Mesenchymal stem cell (in vitro differentiated cells and primary cell): ENCODE measurements around the gene ESYT2.
A peak's percentile ranks its signal among the peaks of the same experiment; 100 is the strongest.

Experiments
- DNase-seq: peaks from one replicate; pipeline ENCODE4 v3.0.0-alpha.2; 2013
- H2AFZ ChIP-seq: one replicate; pipeline ENCODE4 v1.6.1; 2013; ENCODE audit warnings: low read depth, mild to moderate bottlenecking, control low read depth, inconsistent platforms, low read length, moderate library complexity
- H2AK5ac ChIP-seq: 2 replicates; pipeline ENCODE4 v1.6.1; 2013; ENCODE audit warnings: low read length, moderate library complexity, mild to moderate bottlenecking, inconsistent platforms; ENCODE audit not compliant: severe bottlenecking
- H2BK120ac ChIP-seq: one replicate; pipeline ENCODE4 v1.6.1; 2013; ENCODE audit warnings: low read depth, mild to moderate bottlenecking, inconsistent platforms, low read length, moderate library complexity
- H2BK12ac ChIP-seq, 2 experiments: one replicate each; pipeline ENCODE4 v1.6.1; 2013; ENCODE audit warnings: inconsistent platforms in 2 of 2, low read length in 2 of 2, mild to moderate bottlenecking in 2 of 2, moderate library complexity in 2 of 2, control low read depth in 1 of 2
- H2BK15ac ChIP-seq: one replicate; pipeline ENCODE4 v1.6.1; 2013; ENCODE audit warnings: mild to moderate bottlenecking, low read depth, inconsistent platforms; ENCODE audit not compliant: poor library complexity, severe bottlenecking
- H2BK5ac ChIP-seq: 2 replicates; pipeline ENCODE4 v1.6.1; 2013; ENCODE audit warnings: low read depth, mild to moderate bottlenecking, low read length, control low read depth, inconsistent platforms; ENCODE audit not compliant: poor library complexity, severe bottlenecking
- H3K14ac ChIP-seq, 2 experiments: one replicate each; pipeline ENCODE4 v1.6.1; 2013; ENCODE audit warnings: inconsistent platforms in 2 of 2, low read length in 2 of 2, control low read depth in 1 of 2, mild to moderate bottlenecking in 1 of 2, moderate library complexity in 1 of 2
- H3K18ac ChIP-seq, 2 experiments: one replicate each; pipeline ENCODE4 v1.6.1; 2013; ENCODE audit warnings: inconsistent platforms in 2 of 2, low read length in 2 of 2, control low read depth in 1 of 2, low read depth in 1 of 2, mild to moderate bottlenecking in 1 of 2
- H3K23ac ChIP-seq, 2 experiments: one replicate each; pipeline ENCODE4 v1.6.1; 2013; ENCODE audit warnings: inconsistent platforms in 2 of 2, low read length in 2 of 2, mild to moderate bottlenecking in 2 of 2, moderate library complexity in 2 of 2, control low read depth in 1 of 2
- H3K27ac ChIP-seq: 2 replicates; pipeline ENCODE4 v1.5.1; 2013; ENCODE audit warnings: mild to moderate bottlenecking, moderate library complexity, low read length, control low read depth, inconsistent platforms; ENCODE audit not compliant: poor library complexity, severe bottlenecking
- H3K27me3 ChIP-seq, 2 experiments: 2 replicates each; pipeline versions ENCODE4 v1.6.1 to v1.7.0; 2013; ENCODE audit warnings: low read length in 2 of 2, mild to moderate bottlenecking in 2 of 2, moderate library complexity in 2 of 2, control low read depth in 1 of 2, inconsistent platforms in 1 of 2; ENCODE audit not compliant: control insufficient read depth in 1 of 2, insufficient read depth in 1 of 2
- H3K36me3 ChIP-seq, 2 experiments: 2 replicates each; pipeline versions ENCODE4 v1.6.1 to v1.7.0; 2013; ENCODE audit warnings: low read length in 2 of 2, control low read depth in 1 of 2, inconsistent platforms in 1 of 2, low read depth in 1 of 2, mild to moderate bottlenecking in 1 of 2; ENCODE audit not compliant: insufficient read depth in 2 of 2, control insufficient read depth in 1 of 2
- H3K4ac ChIP-seq, 2 experiments: one replicate each; pipeline ENCODE4 v1.6.1; 2013; ENCODE audit warnings: inconsistent platforms in 2 of 2, low read length in 2 of 2, mild to moderate bottlenecking in 2 of 2, moderate library complexity in 2 of 2, control low read depth in 1 of 2, low read depth in 1 of 2
- H3K4me1 ChIP-seq: 2 replicates; pipeline ENCODE4 v1.6.1; 2013; ENCODE audit warnings: low read depth, low read length, control low read depth; ENCODE audit not compliant: control insufficient read depth, insufficient read depth
- H3K4me2 ChIP-seq: 2 replicates; pipeline ENCODE4 v1.6.1; 2013; ENCODE audit warnings: low read length, mild to moderate bottlenecking, inconsistent platforms; ENCODE audit not compliant: poor library complexity, severe bottlenecking
- H3K4me3 ChIP-seq, 2 experiments: 2 replicates each; pipeline versions ENCODE4 v1.5.1 to v1.7.0; 2013; ENCODE audit warnings: low read length in 2 of 2, mild to moderate bottlenecking in 2 of 2, control low read depth in 1 of 2, low read depth in 1 of 2; ENCODE audit not compliant: insufficient read depth in 1 of 2
- H3K79me1 ChIP-seq: replicated peaks from 2 replicates; pipeline ENCODE4 v1.6.1; 2013; ENCODE audit warnings: mild to moderate bottlenecking, control low read depth, low read length, inconsistent platforms; ENCODE audit not compliant: poor library complexity, severe bottlenecking
- H3K9ac ChIP-seq: 2 replicates; pipeline ENCODE4 v1.7.0; 2013; ENCODE audit warnings: mild to moderate bottlenecking, low read length, moderate library complexity
- H3K9me3 ChIP-seq: 2 replicates; pipeline ENCODE4 v1.7.0; 2013; ENCODE audit warnings: mild to moderate bottlenecking, low read length; ENCODE audit not compliant: control insufficient read depth
- H4K8ac ChIP-seq: one replicate; pipeline ENCODE4 v1.6.1; 2013; ENCODE audit warnings: inconsistent platforms, mild to moderate bottlenecking, low read length, moderate library complexity
- H4K91ac ChIP-seq: one replicate; pipeline ENCODE4 v1.6.1; 2013; ENCODE audit warnings: mild to moderate bottlenecking, low read length, inconsistent platforms
- WGBS: methylation state at CpG from one replicate; pipeline ENCODE4 v1.1.7; 2013; ENCODE audit warnings: mixed read lengths; 5-methylcytosine and 5-hydroxymethylcytosine counted together

The ESYT2 gene

GRCh38 chr7:158743219-158743618 is 86.1 kb downstream of the ESYT2 start:
- H3K9me3 ChIP-seq: no peaks in the 10 kb centered on the region
- H3K4me3 ChIP-seq: no peak overlapping the region
- H3K36me3 ChIP-seq: peaks cover 57 to 96% of the 10 kb centered on the region in 2 experiments
- H3K4ac ChIP-seq: no peak overlapping the region
- H3K79me1 ChIP-seq: peaks cover 26% of the 10 kb centered on the region
- no peak overlapping the region for H2BK5ac ChIP-seq
- H2BK120ac ChIP-seq: no peak overlapping the region
- DNase-seq: no peak
- H3K18ac ChIP-seq: no peak overlapping the region
- H2AFZ ChIP-seq: no peak overlapping the region
- H3K23ac ChIP-seq: no peak overlapping the region
- H2AK5ac ChIP-seq: no peak overlapping the region
- no peak overlapping the region for H4K91ac ChIP-seq
- no peaks in the 10 kb centered on the region for H3K27me3 ChIP-seq
- H3K27ac ChIP-seq: no peak overlapping the region
- no peak overlapping the region for H3K4me2 ChIP-seq
- no peak overlapping the region for H4K8ac ChIP-seq
- 93% methylated on average over 17 of the region's 17 CpGs for WGBS
- no peak overlapping the region for H3K9ac ChIP-seq
- H2BK12ac ChIP-seq: no peak overlapping the region
- peaks cover 19% of the 10 kb centered on the region for H3K4me1 ChIP-seq
- H3K14ac ChIP-seq: no peak overlapping the region
- no peak overlapping the region for H2BK15ac ChIP-seq

GRCh38 chr7:158742065-158742821 is 87.1 kb downstream of the ESYT2 start:
- Histone ChIP-seq H3K14ac (peak overlapping the region in 1 of 2 experiments; percentile 23), H2AK5ac (no peak overlapping the region)

GRCh38 chr7:158741294-158741666 is 88.0 kb downstream of the ESYT2 start:
- H3K36me3 ChIP-seq: peaks cover 52 to 96% of the 10 kb centered on the region in 2 experiments
- no peaks in the 10 kb centered on the region for H3K9me3 ChIP-seq
- no peak for DNase-seq
- peak overlapping the region; percentile 52 for H4K91ac ChIP-seq
- H3K79me1 ChIP-seq: peaks cover 24% of the 10 kb centered on the region
- no peak overlapping the region for H2BK5ac ChIP-seq
- peak overlapping the region; percentile 80 for H2BK15ac ChIP-seq
- peaks cover 19% of the 10 kb centered on the region for H3K4me1 ChIP-seq
- H4K8ac ChIP-seq: peak overlapping the region; percentile 67
- no peaks in the 10 kb centered on the region for H3K27me3 ChIP-seq
- H3K27ac ChIP-seq: peak overlapping the region; percentile 71
- no peak overlapping the region for H2AFZ ChIP-seq
- H3K9ac ChIP-seq: peak overlapping the region; percentile 62
- 97% methylated on average over 13 of the region's 14 CpGs for WGBS
- peak overlapping the region; percentile 57 for H2BK120ac ChIP-seq
- peak overlapping the region; percentile 69 to 85 for H3K18ac ChIP-seq
- H3K23ac ChIP-seq: no peak overlapping the region
- H3K4ac ChIP-seq: peak overlapping the region; percentile 54 to 57
- H2AK5ac ChIP-seq: peak overlapping the region; percentile 62
- H3K4me3 ChIP-seq: peak overlapping the region in 1 of 2 experiments; percentile 23
- H3K14ac ChIP-seq: peak overlapping the region in 1 of 2 experiments; percentile 78
- peak overlapping the region in 1 of 2 experiments; percentile 46 for H2BK12ac ChIP-seq
- no peak overlapping the region for H3K4me2 ChIP-seq

More at GRCh38 chr7:158742065-158742821, 87.1 kb downstream of the ESYT2 start:
- Histone ChIP-seq H3K27me3 (no peaks in the 10 kb centered on the region), H3K23ac (no peak overlapping the region), H3K4ac (no peak overlapping the region), H3K79me1 (peaks cover 28% of the 10 kb centered on the region), H4K8ac (peak overlapping the region; percentile 81), H3K36me3 (peaks cover 57 to 96% of the 10 kb centered on the region in 2 experiments), H2BK5ac (no peak overlapping the region), H3K18ac (no peak overlapping the region), H3K4me1 (peaks cover 19% of the 10 kb centered on the region), H3K4me2 (no peak overlapping the region), H2BK15ac (peak overlapping the region; percentile 4), H3K9me3 (no peaks in the 10 kb centered on the region), H2BK12ac (peak overlapping the region in 1 of 2 experiments; percentile 7), H3K9ac (no peak overlapping the region), H4K91ac (peak overlapping the region; percentile 60), H3K4me3 (no peak overlapping the region), H2AFZ (no peak overlapping the region), H3K27ac (peak overlapping the region; percentile 28), H2BK120ac (no peak overlapping the region)
- 98% methylated on average over 19 of the region's 19 CpGs for WGBS
- DNase-seq: no peak

GRCh38 chr7:158740657-158741293 is 88.5 kb downstream of the ESYT2 start:
- Histone ChIP-seq H3K14ac (no peak overlapping the region), H2BK5ac (no peak overlapping the region), H3K27ac (peak overlapping the region; percentile 71), H3K9ac (peak overlapping the region; percentile 62), H2AK5ac (no peak overlapping the region), H3K4me2 (no peak overlapping the region), H3K4me1 (peaks cover 19% of the 10 kb centered on the region), H3K23ac (no peak overlapping the region), H3K4me3 (peak overlapping the region in 1 of 2 experiments; percentile 23), H3K79me1 (peaks cover 27% of the 10 kb centered on the region), H3K18ac (peak overlapping the region; percentile 69 to 78), H4K91ac (no peak overlapping the region), H4K8ac (peak overlapping the region; percentile 19), H2BK120ac (no peak overlapping the region), H3K27me3 (no peaks in the 10 kb centered on the region), H3K9me3 (no peaks in the 10 kb centered on the region), H2BK15ac (no peak overlapping the region), H3K4ac (no peak overlapping the region), H2AFZ (no peak overlapping the region), H3K36me3 (peaks cover 52 to 96% of the 10 kb centered on the region in 2 experiments), H2BK12ac (no peak overlapping the region)
- WGBS: 49% methylated on average over 16 of the region's 16 CpGs
- peak; percentile 94 for DNase-seq
